Bronchial epithelial cell (primary cell): ENCODE measurements around the gene BABAM2. TPM values are rescaled to one million over a fixed set of nuclear protein-coding genes. Genes with fewer than 3 reads are reported as not detected.

Source experiments
- DNase-seq: peaks from one replicate; pipeline ENCODE4 v3.0.0-alpha.2; 2010; ENCODE audit warnings: low read depth
- FAIRE-seq: peaks from 2 replicates; lab custom pipeline; 2011; peaks lifted over from hg19 to GRCh38; lab: Jason Lieb, UNC
- H3K27me3 ChIP-seq: 2 replicates; pipeline ENCODE4 v1.5.1; 2011; ENCODE audit warnings: low read length; ENCODE audit not compliant: control insufficient read depth, insufficient read depth
- H3K36me3 ChIP-seq: 2 replicates; pipeline ENCODE4 v1.5.1; 2011; ENCODE audit warnings: low read length; ENCODE audit not compliant: control insufficient read depth, insufficient read depth
- H3K4me3 ChIP-seq: 2 replicates; pipeline ENCODE4 v1.5.1; 2011; ENCODE audit warnings: mild to moderate bottlenecking, low read depth, low read length, control low read depth
- CTCF ChIP-seq: IDR thresholded peaks from 2 replicates; pipeline ENCODE4 v1.5.1; 2011; ENCODE audit warnings: mild to moderate bottlenecking, moderate library complexity, low read length, control low read depth, inconsistent platforms; ENCODE audit not compliant: insufficient read depth, severe bottlenecking
- total RNA-seq: library from RNA; depleted of rRNA; stranded (reverse); fragments of >200 nt; gene quantifications from 2 replicates; pipeline ENCODE4 v1.2.1, GENCODE V29; 2014

The BABAM2 gene
- total RNA-seq, 1 donor from 2014 or later, result 8.4 TPM

GRCh38 chr2:27960237-27960912 lies 69.8 kb downstream of the BABAM2 start:
- Histone ChIP-seq H3K36me3 (no peaks in the 10 kb centered on the region), H3K4me3 (no peak overlapping the region), H3K27me3 (no peaks in the 10 kb centered on the region)
- DNase-seq (peak; percentile 54), FAIRE-seq (no peak)
- TF ChIP-seq CTCF, result no peak

GRCh38 chr2:27962006-27962405 lies 71.5 kb downstream of the BABAM2 start:
- FAIRE-seq (no peak), DNase-seq (peak; percentile 40)
- Histone ChIP-seq H3K27me3 (no peaks in the 10 kb centered on the region), H3K36me3 (no peaks in the 10 kb centered on the region), H3K4me3 (no peak overlapping the region)
- no peak for TF ChIP-seq CTCF

- Histone ChIP-seq H3K36me3 (no peaks in the 10 kb centered on the region), H3K27me3 (no peaks in the 10 kb centered on the region), H3K4me3 (no peak overlapping the region)
- TF ChIP-seq CTCF, result no peak
- FAIRE-seq (no peak), DNase-seq (no peak)
Observed at GRCh38 chr2:27963472-27963871, 72.9 kb downstream of the BABAM2 start.

GRCh38 chr2:27964067-27964466 lies 73.5 kb downstream of the BABAM2 start:
- Histone ChIP-seq H3K36me3 (no peaks in the 10 kb centered on the region), H3K4me3 (no peak overlapping the region), H3K27me3 (no peaks in the 10 kb centered on the region)
- no peak for TF ChIP-seq CTCF
- DNase-seq (no peak), FAIRE-seq (no peak)

- no peak for DNase-seq
- FAIRE-seq, result no peak
- no peaks in the 10 kb centered on the region for H3K36me3 ChIP-seq
- no peak overlapping the region for H3K4me3 ChIP-seq
- H3K27me3 ChIP-seq, result no peaks in the 10 kb centered on the region
- TF ChIP-seq CTCF, result no peak
Observed at GRCh38 chr2:27965841-27966240, 75.3 kb downstream of the BABAM2 start.

- FAIRE-seq, result no peak
- Histone ChIP-seq H3K36me3 (no peaks in the 10 kb centered on the region), H3K27me3 (no peaks in the 10 kb centered on the region), H3K4me3 (no peak overlapping the region)
- no peak for DNase-seq
- no peak for TF ChIP-seq CTCF
Observed at GRCh38 chr2:27966466-27966865, 75.9 kb downstream of the BABAM2 start.
